Suprapubic skin (tissue), 3 donors: ENCODE measurements around the gene TCAIM.

ENCODE experiments used
- POLR2A ChIP-seq, 2 donors: fragments of 450-650 bp; IDR thresholded peaks; one replicate each; pipeline ENCODE4 v1.6.1; 2017; ENCODE audit warnings: antibody characterized with exemption in 2 of 2, mild to moderate bottlenecking in 2 of 2, moderate library complexity in 2 of 2
- TF ChIP-seq, protein P1 (sequence below), 2 donors: fragments of 200-600 bp in 1 of 2; fragments of 450-650 bp in 1 of 2; sonication (generic) in 1 of 2; IDR thresholded peaks; one replicate each; pipeline ENCODE4 v1.5.1; 2016 to 2019; ENCODE audit warnings: antibody characterized with exemption in 2 of 2, mild to moderate bottlenecking in 1 of 2, moderate library complexity in 1 of 2

DNA sequence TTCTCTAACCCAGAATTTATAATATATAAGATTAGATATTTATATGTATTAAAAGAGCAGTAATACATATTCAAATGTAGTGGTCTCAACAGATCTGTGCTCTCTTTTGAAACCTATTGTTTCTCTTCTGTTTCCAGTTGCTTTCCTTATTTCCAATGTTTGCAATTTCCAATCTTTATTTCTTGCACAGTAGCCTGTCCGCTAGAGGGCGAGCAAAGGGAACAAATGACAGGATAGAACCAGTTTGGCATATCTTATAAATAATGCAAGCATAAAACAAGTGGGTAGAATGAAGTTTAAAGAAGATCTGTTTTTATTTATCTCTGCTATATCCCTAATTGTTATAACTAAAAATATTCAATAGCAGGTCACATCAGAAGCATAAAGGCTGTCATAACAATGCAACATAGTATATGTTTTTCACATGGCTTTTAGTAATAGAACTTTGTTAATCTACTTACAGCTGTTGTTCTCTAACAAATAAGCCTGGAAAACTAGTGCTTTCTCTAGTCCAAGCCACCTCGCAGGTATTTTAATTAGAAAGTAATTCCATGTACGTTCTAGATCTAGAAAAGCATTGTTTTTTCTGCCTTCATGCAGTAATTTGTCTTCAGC lies 15.1 kb upstream of the TCAIM start:
- TF ChIP-seq POLR2A (IDR thresholded peaks at IDR 0.05), result no peak
- TF ChIP-seq, protein P1, sequence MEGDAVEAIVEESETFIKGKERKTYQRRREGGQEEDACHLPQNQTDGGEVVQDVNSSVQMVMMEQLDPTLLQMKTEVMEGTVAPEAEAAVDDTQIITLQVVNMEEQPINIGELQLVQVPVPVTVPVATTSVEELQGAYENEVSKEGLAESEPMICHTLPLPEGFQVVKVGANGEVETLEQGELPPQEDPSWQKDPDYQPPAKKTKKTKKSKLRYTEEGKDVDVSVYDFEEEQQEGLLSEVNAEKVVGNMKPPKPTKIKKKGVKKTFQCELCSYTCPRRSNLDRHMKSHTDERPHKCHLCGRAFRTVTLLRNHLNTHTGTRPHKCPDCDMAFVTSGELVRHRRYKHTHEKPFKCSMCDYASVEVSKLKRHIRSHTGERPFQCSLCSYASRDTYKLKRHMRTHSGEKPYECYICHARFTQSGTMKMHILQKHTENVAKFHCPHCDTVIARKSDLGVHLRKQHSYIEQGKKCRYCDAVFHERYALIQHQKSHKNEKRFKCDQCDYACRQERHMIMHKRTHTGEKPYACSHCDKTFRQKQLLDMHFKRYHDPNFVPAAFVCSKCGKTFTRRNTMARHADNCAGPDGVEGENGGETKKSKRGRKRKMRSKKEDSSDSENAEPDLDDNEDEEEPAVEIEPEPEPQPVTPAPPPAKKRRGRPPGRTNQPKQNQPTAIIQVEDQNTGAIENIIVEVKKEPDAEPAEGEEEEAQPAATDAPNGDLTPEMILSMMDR (IDR thresholded peaks at IDR 0.05), result peak; percentile 52 to 76
